H9 (cell line): ENCODE data around the gene WDR27. TPM values are rescaled to one million over a fixed set of nuclear protein-coding genes. Genes with fewer than 3 reads are reported as not detected.

ENCODE experiments used
- DNase-seq: peaks from one replicate; pipeline ENCODE4 v3.0.0-alpha.2; 2017
- H2AFZ ChIP-seq: one replicate; pipeline ENCODE4 v1.6.1; 2013; ENCODE audit warnings: mild to moderate bottlenecking, low read length, control low read depth, moderate library complexity
- H2AK5ac ChIP-seq: 2 replicates; pipeline ENCODE4 v1.6.1; 2013; ENCODE audit warnings: low read length, control low read depth, mixed read lengths; ENCODE audit not compliant: insufficient read length
- H2BK120ac ChIP-seq: one replicate; pipeline ENCODE4 v1.6.1; 2013; ENCODE audit warnings: low read depth, mild to moderate bottlenecking, low read length, control low read depth, inconsistent platforms; ENCODE audit not compliant: poor library complexity, severe bottlenecking
- H2BK12ac ChIP-seq: 2 replicates; pipeline ENCODE4 v1.6.1; 2013; ENCODE audit warnings: low read length, control low read depth, mixed read lengths, low read depth; ENCODE audit not compliant: insufficient read length
- H2BK15ac ChIP-seq: 2 replicates; pipeline ENCODE4 v1.6.1; 2013; ENCODE audit warnings: low read depth, low read length, control low read depth
- H2BK20ac ChIP-seq: one replicate; pipeline ENCODE4 v1.6.1; 2013; ENCODE audit warnings: low read depth, mild to moderate bottlenecking, low read length, control low read depth, inconsistent platforms; ENCODE audit not compliant: poor library complexity, severe bottlenecking
- H2BK5ac ChIP-seq: 2 replicates; pipeline ENCODE4 v1.6.1; 2013; ENCODE audit warnings: low read length, control low read depth, mixed read lengths; ENCODE audit not compliant: insufficient read length
- H3K14ac ChIP-seq: 2 replicates; pipeline ENCODE4 v1.6.1; 2013; ENCODE audit warnings: low read length, control low read depth; ENCODE audit not compliant: insufficient read depth
- H3K18ac ChIP-seq: 2 replicates; pipeline ENCODE4 v1.6.1; 2013; ENCODE audit warnings: low read depth, mild to moderate bottlenecking, mixed read lengths, low read length, control low read depth; ENCODE audit not compliant: insufficient read length
- H3K23ac ChIP-seq: 2 replicates; pipeline ENCODE4 v1.6.1; 2013; ENCODE audit warnings: low read length, control low read depth, mixed read lengths, low read depth; ENCODE audit not compliant: insufficient read length
- H3K23me2 ChIP-seq: 2 replicates; pipeline ENCODE4 v1.6.1; 2013; ENCODE audit warnings: low read depth, mild to moderate bottlenecking, mixed read lengths, low read length, control low read depth; ENCODE audit not compliant: insufficient read length, poor library complexity, severe bottlenecking
- H3K27ac ChIP-seq: 2 replicates; pipeline ENCODE4 v1.5.1; 2013; ENCODE audit warnings: low read length, control low read depth, mixed read lengths, low read depth; ENCODE audit not compliant: insufficient read length
- H3K27me3 ChIP-seq: 2 replicates; pipeline ENCODE4 v1.6.1; 2013; ENCODE audit warnings: low read length, control low read depth, inconsistent platforms; ENCODE audit not compliant: insufficient read depth
- H3K4ac ChIP-seq: 2 replicates; pipeline ENCODE4 v1.6.1; 2013; ENCODE audit warnings: low read depth, mild to moderate bottlenecking, control low read depth, inconsistent platforms, low read length, moderate library complexity
- H3K4me1 ChIP-seq: 2 replicates; pipeline ENCODE4 v1.6.1; 2013; ENCODE audit warnings: low read length, control low read depth, inconsistent platforms; ENCODE audit not compliant: insufficient read depth
- H3K4me2 ChIP-seq: 2 replicates; pipeline ENCODE4 v1.6.1; 2013; ENCODE audit warnings: low read length, control low read depth, mixed read lengths; ENCODE audit not compliant: insufficient read length, insufficient read depth
- H3K56ac ChIP-seq: 2 replicates; pipeline ENCODE4 v1.6.1; 2013; ENCODE audit warnings: low read depth, mild to moderate bottlenecking, mixed read lengths, low read length, control low read depth; ENCODE audit not compliant: insufficient read length
- H3K79me1 ChIP-seq: 2 replicates; pipeline ENCODE4 v1.6.1; 2013; ENCODE audit warnings: low read depth, mild to moderate bottlenecking, moderate library complexity, low read length, control low read depth, inconsistent platforms; ENCODE audit not compliant: insufficient read depth, poor library complexity, severe bottlenecking
- H3K79me2 ChIP-seq: 2 replicates; pipeline ENCODE4 v1.6.1; 2013; ENCODE audit warnings: low read length, control low read depth, inconsistent platforms; ENCODE audit not compliant: insufficient read depth
- H3K9ac ChIP-seq: 2 replicates; pipeline ENCODE4 v1.6.1; 2013; ENCODE audit warnings: low read length, control low read depth, mixed read lengths; ENCODE audit not compliant: insufficient read length; ENCODE audit errors: extremely low read depth
- H3K9me3 ChIP-seq: one replicate; pipeline ENCODE4 v1.6.1; 2013; ENCODE audit warnings: low read depth, low read length, inconsistent platforms; ENCODE audit not compliant: control insufficient read depth
- H3T11ph ChIP-seq: one replicate; pipeline ENCODE4 v1.6.1; 2013; ENCODE audit warnings: mild to moderate bottlenecking, low read length, control low read depth, inconsistent platforms
- H4K20me1 ChIP-seq: one replicate; pipeline ENCODE4 v1.6.1; 2013; ENCODE audit not compliant: control insufficient read depth, insufficient read length, insufficient read depth
- H4K5ac ChIP-seq: 2 replicates; pipeline ENCODE4 v1.6.1; 2013; ENCODE audit warnings: low read depth, mild to moderate bottlenecking, mixed read lengths, low read length, control low read depth; ENCODE audit not compliant: insufficient read length
- H4K8ac ChIP-seq: replicated peaks from 2 replicates; pipeline ENCODE4 v1.6.1; 2013; ENCODE audit warnings: low read length, control low read depth, mixed read lengths, low read depth; ENCODE audit not compliant: insufficient read length
- H4K91ac ChIP-seq: 2 replicates; pipeline ENCODE4 v1.6.1; 2013; ENCODE audit warnings: low read depth, mild to moderate bottlenecking, moderate library complexity, mixed read lengths, low read length, control low read depth; ENCODE audit not compliant: insufficient read length
- H3K27ac Mint-ChIP-seq, 3 experiments: 2 replicates in 2 of 3; 3 replicates in 1 of 3; pipeline ENCODE4 v1.8.0; 2020 to 2021; ENCODE audit warnings: mixed read lengths in 3 of 3, mild to moderate bottlenecking in 1 of 3, moderate library complexity in 1 of 3
- H3K27me3 Mint-ChIP-seq: 2 replicates; pipeline ENCODE4 v1.8.0; 2021; ENCODE audit warnings: low read depth, mild to moderate bottlenecking, moderate library complexity, mixed read lengths
- H3K36me3 Mint-ChIP-seq, 3 experiments: 2 replicates in 2 of 3; 3 replicates in 1 of 3; pipeline ENCODE4 v1.8.0; 2020 to 2021; ENCODE audit warnings: low read depth in 3 of 3, mixed read lengths in 3 of 3; ENCODE audit not compliant: insufficient read depth in 1 of 3
- H3K4me1 Mint-ChIP-seq, 2 experiments: 2 replicates each; pipeline ENCODE4 v1.8.0; 2020; ENCODE audit warnings: mixed read lengths in 2 of 2
- H3K4me3 Mint-ChIP-seq, 2 experiments: 2 replicates in 1 of 2; 3 replicates in 1 of 2; pipeline ENCODE4 v1.8.0; 2020 to 2021; ENCODE audit warnings: mild to moderate bottlenecking in 2 of 2, mixed read lengths in 2 of 2, moderate library complexity in 1 of 2
- H3K9me3 Mint-ChIP-seq, 2 experiments: 2 replicates in 1 of 2; 3 replicates in 1 of 2; pipeline ENCODE4 v1.8.0; 2020; ENCODE audit warnings: mild to moderate bottlenecking in 2 of 2, mixed read lengths in 2 of 2, moderate library complexity in 1 of 2
- WGBS: extraction: QIAGEN DNeasy Blood & Tissue Kit; methylation state at CpG from one replicate; pipeline ENCODE4 v1.1.7; 2013; ENCODE audit warnings: missing lambda C conversion rate, low lambda C conversion rate, mixed read lengths; ENCODE audit not compliant: insufficient read length; ENCODE audit errors: extremely low coverage; 5-methylcytosine and 5-hydroxymethylcytosine counted together
- total RNA-seq: library from RNA; stranded (reverse); gene quantifications from 2 replicates; pipeline ENCODE4 v1.2.1, GENCODE V29; 2021
- TF ChIP-seq, protein P1 (sequence below): fragments of 200-600 bp; sonication (generic); conservative IDR thresholded peaks from 3 replicates; pipeline ENCODE4 v1.8.0; 2021; ENCODE audit warnings: antibody characterized with exemption, mild to moderate bottlenecking

The WDR27 gene
- total RNA-seq, 1 experiment from 2014 or later: 48.7 TPM

GRCh38 chr6:169452869-169453620 is 248.8 kb downstream of the WDR27 start:
- Mint-ChIP-seq H3K27ac (no peak overlapping the region), H3K4me1 (peaks cover 0 to 4% of the 10 kb centered on the region in 2 experiments; a peak in 1 of 4 replicates), H3K4me3 (no peak overlapping the region), H3K27me3 (no peaks in the 10 kb centered on the region; the same call in 1 of the 2 replicates), H3K36me3 (no peaks in the 10 kb centered on the region; a peak in 1 of 7 replicates), H3K9me3 (no peaks in the 10 kb centered on the region)
- no CpG with 5 or more reads among the region's 11 CpGs for WGBS
- no peak for DNase-seq
- Histone ChIP-seq H3K27me3 (no peaks in the 10 kb centered on the region), H4K8ac (no peak overlapping the region), H3K4ac (no peak overlapping the region), H3K18ac (no peak overlapping the region), H3K9ac (no peak overlapping the region), H3K23ac (no peak overlapping the region), H3K4me1 (no peaks in the 10 kb centered on the region), H2BK5ac (no peak overlapping the region), H3K23me2 (no peaks in the 10 kb centered on the region), H3K14ac (no peak overlapping the region), H2BK120ac (no peak overlapping the region), H3K4me2 (no peak overlapping the region), H4K20me1 (no peaks in the 10 kb centered on the region), H3K27ac (no peak overlapping the region), H2BK20ac (no peak overlapping the region), H2BK15ac (no peak overlapping the region), H3K56ac (no peak overlapping the region), H4K91ac (no peak overlapping the region), H2BK12ac (no peak overlapping the region), H3K79me2 (no peaks in the 10 kb centered on the region), H3T11ph (no peak overlapping the region), H2AK5ac (no peak overlapping the region), H2AFZ (no peak overlapping the region), H3K9me3 (no peaks in the 10 kb centered on the region), H3K79me1 (no peaks in the 10 kb centered on the region), H4K5ac (no peak overlapping the region)
- TF ChIP-seq, protein P1, sequence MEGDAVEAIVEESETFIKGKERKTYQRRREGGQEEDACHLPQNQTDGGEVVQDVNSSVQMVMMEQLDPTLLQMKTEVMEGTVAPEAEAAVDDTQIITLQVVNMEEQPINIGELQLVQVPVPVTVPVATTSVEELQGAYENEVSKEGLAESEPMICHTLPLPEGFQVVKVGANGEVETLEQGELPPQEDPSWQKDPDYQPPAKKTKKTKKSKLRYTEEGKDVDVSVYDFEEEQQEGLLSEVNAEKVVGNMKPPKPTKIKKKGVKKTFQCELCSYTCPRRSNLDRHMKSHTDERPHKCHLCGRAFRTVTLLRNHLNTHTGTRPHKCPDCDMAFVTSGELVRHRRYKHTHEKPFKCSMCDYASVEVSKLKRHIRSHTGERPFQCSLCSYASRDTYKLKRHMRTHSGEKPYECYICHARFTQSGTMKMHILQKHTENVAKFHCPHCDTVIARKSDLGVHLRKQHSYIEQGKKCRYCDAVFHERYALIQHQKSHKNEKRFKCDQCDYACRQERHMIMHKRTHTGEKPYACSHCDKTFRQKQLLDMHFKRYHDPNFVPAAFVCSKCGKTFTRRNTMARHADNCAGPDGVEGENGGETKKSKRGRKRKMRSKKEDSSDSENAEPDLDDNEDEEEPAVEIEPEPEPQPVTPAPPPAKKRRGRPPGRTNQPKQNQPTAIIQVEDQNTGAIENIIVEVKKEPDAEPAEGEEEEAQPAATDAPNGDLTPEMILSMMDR: no peak
